GM21717 (cell line): Measurements from ENCODE around the gene SETD4.

ENCODE experiments used
- ATAC-seq: cut with Tn5 transposase; IDR thresholded peaks from one replicate; pipeline ENCODE4 v1.9.1; 2021; ENCODE audit warnings: mild to moderate bottlenecking, moderate library complexity; ENCODE audit not compliant: unreplicated experiment

Gene SETD4

DNA sequence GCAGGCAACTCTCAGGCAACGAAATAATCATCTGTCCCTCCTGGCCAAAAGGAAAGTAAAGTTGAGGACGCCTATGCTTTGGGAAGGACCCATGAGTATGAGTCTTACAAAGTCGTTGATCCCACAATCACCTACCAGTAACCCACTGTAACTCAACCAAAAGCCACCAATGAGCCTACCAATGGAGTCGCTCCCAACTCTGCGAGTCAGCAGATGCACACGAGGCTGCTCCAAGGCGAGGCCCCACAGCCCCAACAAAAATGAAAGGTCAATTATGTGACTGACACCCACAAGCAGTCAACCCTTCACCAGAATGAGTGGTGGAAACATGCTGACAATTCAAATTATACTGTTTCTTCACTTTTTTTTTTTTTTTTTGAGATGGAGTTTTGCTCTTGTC, 12.0 kb downstream of the SETD4 start:
- no peak for ATAC-seq

DNA sequence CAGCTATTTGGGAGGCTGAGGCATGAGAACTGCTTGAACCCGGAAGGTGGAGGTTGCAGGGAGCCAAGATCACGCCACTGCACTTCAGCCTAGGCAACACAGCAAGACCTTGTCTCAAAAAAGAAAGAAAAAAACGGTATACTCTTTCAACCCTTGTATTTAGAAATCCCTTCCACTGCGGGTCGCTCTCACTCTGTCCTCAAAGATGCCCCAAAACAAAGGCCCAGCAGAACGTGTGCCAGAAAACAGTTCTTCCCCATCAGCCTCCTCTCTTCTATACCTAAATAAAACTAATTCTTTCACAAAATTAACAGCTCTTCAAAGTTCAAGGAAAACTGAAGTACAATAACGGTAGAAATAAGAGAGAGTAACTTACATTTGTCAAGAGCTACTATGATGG, 13.2 kb downstream of the SETD4 start:
- no peak for ATAC-seq

DNA sequence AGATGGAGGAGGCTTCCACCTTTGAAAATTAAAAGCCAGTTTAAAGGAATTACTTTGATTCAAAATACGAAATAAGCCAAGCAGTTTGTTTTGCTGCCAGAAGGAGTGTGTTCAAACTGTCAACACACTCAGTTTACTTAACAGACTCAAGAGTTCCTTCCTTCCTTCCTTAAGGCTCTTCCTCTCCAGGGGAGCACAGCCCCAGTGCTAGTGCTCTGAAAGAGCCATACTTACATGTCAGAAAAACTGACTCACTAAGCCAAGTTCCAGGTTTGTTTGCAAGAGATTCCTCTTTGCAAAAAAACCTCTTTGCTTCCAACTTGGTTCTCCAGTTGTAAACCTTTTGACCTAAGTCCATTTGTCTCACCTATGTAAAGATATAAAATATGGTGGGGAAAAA, 14.3 kb downstream of the SETD4 start:
- no peak for ATAC-seq

DNA sequence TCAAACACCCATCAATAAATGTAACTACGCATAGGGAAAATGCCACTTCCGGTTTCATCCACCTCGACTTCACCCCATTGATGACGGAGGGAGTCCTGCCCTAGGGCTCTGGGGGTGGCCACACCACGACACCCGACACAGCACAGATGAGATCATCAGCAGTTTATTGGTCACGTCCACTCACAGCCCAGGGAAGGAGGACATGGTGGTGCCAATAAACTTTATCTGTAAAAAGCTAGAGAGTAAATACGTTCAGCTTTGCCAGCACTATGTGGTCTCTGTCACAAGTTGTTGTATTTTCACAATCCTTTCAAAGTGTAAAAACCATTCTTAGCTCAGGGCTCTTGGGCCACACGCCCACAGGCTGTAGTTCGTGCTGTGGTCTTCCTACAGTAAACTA, 16.3 kb downstream of the SETD4 start:
- ATAC-seq = no peak

DNA sequence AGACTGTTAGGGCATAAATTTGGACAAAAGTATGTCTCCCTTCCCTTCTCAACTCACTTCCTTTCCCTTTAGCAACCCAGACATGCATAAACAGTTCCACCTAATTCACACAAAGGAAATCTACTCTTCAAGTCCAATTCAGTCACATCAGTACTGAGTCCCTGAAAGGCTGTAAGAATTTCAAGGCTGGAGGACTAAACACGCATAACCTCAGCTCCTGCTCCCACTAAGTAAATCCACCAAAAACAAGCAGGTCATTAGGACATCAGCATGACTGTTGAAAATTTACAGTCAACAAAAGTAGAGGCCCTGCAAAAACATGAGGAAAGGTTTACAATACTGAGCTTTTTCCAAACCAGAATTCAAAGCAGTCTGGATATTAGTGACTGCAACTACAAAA, 18.4 kb downstream of the SETD4 start:
- no peak for ATAC-seq

DNA sequence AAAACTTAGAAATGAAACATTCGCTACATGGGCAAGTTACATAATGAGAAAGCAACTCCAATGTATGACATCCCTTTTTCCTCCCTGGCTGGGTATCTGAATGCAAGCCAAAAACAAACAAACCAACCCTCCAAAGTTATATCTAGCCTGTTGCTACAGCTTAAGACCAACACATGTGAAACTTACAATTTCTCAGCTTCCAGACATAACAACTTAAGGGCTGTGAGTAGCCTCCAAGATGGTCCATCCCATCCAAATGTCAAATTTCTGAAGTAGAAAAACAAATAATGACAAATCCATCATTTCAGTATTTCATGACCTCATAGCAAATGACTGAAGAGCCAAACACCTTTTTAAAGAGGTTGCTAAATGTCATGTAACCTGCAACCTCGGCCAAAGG, 19.9 kb downstream of the SETD4 start:
- ATAC-seq = no peak

DNA sequence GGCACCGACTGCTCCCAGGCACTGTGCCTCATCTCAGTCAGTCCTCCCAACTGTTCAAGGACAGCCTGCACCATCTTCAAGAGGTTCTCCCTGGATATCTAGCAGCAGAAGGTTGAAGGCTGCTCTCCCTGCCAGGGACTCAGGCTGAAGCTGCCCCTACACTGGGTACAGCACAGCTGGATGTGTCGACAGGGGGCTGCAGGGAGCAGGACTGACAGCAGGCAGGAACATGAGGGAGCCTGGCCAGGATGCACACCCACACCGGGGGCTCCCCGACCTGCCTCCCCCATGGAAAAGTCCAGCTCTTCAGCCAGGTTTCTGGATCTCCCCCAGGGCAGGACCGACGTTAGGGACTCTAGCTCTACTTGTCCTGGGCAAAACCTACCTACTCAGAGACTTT, 20.5 kb downstream of the SETD4 start:
- ATAC-seq = no peak

DNA sequence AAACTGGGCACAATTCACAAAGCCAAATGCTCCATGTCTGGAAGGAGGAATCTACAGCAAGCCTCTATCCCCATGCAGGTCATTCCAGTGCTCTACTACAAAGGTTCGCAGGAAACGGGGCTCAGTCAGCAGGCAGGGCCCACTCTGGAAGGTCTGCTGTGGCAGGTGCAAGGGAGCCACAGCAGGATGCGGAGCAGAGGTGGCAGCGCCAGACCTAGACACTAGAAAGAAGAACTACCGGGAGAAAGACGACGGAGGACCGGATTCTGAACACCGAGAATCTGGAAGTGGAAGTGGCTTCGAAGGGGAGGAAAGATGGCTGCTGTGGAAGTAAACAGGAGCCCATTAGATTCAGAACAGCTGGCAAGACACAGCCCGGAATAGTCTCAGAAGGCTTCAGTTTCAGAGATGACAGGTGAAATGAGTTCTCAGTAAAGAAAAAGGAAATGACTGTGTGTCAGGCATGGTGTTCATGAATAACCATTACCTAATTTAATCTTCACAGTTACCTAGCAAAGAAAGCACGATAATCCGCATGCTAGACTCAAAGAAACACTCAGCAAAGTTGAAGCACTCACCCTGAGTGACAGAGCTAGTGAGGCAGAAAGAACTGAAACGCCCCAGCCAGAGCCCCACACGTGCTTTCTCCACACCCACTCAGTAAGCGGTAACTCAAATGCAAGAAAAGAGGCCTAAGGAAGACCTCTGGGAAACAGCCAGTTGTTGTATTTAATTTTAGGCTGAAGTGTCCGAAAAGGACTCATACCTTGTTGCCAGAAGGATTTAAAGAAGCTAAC, 21.4 kb downstream of the SETD4 start:
- ATAC-seq = no peak

DNA sequence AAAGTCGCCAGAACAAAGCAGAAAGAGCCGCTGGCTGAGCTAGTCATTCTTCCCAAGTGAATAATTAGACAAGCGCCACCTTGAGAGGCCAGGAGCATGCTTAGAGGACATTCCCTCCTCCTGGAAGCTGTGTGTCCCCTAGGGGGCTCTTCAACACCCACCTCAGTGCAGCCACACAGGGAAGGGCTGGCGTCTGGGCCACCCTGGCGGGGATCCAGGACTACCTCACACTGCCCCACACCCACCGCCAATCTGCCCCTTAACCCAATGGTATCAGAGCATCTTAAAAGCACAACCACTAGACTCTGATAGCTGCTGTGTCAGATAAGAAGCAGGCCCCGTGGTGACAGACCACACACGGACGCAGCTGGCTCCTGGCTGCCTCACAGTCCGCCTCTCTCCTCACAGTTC, 24.9 kb downstream of the SETD4 start:
- no peak for ATAC-seq

DNA sequence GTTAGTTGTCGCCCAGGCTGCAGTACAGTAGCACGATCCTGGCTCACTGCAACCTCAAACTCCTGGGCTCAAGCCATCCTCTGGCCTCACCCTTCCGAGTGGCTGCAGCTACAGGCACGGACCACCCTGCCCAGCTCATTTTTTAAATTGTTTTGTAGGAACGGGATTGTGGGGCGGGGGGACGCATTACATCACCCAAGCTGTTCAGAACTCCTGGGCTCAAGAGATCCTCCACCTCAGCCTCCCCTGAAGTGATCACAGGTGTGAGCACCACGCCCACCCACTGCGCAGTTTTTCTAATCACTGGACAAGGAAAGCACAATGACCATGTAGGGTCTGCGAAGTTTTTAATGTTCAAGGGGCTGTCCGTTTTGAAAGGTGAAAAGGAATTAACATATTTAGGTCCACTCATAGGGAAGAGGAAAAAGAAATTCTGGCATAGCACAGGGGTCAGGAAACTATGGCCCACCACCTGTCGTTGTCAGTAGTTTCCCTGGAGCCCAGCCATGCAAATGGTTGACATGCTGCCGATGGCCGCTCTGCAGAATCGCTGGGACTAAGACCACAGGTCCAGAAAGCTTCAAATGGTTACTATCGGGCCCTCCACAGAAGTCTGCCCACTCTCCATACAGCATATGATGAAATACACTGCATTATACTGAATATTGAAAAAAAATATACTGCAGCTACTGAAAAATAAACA, 26.0 kb downstream of the SETD4 start:
- no peak for ATAC-seq

DNA sequence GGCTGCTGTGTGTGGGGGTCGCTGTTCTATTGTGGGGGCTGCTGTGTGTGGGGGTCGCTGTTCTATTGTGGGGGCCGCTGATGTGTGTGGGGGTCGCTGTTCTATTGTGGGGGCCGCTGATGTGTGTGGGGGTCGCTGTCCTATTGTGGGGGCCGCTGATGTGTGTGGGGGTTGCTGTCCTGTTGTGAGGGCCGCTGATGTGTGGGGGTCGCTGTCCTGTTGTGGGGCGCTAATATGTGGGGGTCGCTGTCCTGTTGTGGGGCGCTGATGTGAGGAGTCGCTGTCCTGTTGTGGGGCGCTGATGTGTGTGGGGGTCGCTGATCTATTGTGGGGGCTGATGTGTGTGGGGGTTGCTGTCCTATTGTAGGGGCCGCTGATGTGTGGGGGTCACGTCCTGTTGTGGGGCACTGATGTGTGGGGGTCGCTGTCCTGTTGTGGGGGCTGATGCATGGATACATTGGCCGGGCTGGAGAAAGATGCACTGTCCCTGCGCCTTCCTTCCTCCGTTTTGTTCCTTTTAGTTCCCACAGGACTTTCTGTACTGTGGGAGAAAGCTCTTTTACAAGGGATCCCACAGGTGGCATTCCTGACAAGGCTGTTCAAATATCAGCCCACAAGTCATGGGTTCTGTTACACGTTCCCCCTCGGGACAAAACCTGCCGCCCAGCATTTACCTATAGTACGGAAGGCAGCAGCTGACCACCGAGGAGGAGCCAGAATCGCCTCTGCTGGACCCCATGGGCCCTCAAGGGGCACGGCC, 27.5 kb downstream of the SETD4 start:
- no peak for ATAC-seq

DNA sequence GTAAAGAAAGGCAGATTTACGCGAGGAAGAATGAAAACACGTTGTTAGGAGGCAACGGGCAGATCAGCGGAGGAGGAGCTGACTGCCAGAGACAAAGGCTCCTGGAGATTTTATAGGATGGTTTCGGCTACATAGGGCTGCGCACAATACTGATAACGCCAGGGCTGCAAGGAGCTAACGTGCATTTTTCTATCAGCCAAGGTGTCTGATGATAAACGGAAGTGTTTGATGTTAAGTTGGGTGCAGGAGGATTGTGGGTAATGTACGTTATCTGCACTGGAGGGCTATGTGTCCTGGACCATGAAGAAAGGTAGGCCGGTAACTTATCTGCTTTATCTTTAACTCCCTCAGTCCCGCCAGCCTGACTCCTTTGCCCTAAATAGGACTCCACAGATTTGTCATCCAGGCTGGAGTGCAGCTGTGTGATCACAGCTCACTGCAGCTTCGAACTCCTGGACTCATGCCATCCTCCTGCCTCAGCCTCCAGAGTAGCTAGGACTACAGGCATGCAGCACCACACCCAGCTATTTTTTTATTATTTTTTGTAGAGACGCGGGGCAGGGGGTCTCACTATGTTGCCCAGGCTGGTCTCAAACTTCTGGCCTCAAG, 29.6 kb downstream of the SETD4 start:
- ATAC-seq = no peak

DNA sequence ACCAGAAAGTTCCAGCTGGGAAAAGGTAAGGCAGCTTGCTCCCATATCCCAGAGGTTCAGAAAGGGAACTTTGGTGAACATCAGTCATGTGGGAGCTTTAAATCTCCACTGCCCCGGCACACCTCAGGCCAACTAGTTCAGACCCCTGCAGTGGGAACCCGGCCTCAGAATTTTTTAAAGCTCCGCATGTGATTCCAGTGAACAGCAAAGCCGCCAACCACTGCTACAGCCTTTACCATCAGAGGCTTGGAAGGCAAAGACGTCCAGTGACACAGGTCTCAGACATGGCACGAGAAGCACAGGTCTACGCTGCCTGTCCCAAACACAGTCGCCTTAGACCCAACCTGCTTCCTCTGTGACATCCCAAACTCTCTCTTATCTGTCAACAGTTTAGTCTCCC, 31.0 kb downstream of the SETD4 start:
- no peak for ATAC-seq

DNA sequence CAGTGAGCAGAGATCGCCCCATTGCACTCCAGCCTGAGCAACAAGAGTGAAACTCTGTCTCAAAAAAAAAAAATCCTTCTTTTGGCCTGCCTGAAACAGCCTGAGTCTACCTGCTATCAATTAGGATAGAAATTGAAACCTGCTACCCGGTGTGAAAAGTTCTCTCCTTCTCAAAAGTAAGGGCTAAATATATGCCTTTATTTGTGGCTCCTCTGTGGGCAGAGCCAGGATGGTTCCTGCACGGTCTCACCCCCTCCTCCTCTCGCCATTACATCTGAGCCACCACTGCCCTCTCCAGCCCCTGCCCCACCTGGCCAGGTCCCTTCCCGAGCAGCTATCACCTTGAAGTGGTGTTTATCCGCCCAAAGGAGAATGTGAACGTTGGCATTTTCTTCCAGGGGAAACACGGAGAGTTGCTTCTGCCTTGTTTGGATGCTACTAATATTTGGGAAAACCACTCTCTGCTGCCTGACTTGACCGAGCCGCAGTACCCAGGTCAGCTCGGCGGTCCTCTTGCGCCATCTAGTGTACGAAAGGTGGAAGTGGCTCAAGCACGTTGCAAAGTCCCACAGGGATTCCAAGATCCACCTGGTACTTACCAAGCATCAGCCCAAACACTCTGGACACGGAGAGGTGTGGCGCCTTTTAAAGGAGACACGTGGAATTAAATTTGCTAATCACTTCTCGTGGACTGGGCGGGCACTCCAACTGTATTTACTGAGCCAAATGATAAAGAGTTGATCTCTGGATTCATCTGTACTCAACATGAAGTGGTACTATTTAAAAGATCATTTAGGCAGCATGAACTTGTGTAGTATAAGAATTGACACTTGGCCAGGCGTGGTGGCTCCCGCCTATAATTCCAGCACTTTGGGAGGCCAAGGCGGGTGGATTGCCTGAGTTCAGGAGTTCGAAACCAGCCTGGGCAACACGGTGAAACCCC, 31.9 kb downstream of the SETD4 start:
- no peak for ATAC-seq

DNA sequence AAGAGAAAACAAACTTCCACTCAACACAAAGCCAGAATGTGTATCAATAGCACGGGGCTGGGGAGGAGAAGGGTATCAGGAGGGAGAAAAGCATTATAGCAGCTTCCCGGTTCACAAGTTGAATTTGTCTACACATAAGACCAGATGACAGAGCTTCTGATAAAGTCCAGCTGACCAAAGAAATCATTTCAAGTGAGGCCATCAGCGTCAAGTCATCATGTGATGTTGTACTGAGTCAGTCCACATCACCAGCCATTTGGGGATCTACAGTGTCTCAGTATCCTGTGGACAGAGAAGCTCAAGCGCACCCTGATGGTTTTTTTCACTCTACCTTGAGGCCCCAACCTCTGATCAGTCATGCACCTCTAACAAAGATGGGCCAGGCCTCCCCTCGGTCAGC, 33.0 kb downstream of the SETD4 start:
- no peak for ATAC-seq

DNA sequence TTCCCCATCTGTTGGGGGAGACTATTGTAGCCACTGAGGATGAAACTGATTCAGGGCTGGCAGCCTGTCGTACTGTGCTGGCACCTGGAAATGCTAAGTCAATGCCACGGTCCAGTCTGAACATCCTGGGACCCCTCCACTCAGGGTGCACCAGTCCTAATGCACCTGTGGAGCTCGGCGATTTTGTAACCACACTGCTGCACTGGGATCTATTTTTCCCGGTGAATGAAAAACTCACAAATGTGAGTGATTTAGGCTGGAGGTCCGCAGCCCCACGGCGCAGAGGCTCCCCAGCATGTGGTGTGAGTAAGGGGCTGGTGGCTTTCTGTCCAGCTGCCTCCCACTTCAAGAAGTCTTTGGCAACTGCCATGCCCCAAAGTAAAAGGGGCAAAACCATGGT, 35.5 kb downstream of the SETD4 start:
- ATAC-seq = no peak

DNA sequence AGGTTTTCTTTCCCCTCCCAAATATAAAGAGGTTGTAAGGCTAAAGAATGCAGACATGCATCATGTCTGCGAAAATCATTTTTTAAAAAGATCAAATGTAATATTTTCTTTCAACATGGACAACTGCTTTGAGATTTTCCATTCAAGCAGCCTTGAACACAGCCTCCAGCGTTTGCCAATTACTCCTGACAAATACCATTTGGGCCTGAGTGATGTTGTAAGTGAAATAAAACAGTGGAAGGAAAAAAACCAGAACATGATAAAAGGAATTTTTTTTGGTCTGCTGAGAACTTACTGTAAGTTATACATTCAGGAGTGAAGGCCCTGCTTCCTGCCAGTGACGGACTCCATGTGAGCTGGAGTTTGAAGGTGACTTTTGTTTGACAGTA, 37.2 kb downstream of the SETD4 start:
- ATAC-seq = no peak

DNA sequence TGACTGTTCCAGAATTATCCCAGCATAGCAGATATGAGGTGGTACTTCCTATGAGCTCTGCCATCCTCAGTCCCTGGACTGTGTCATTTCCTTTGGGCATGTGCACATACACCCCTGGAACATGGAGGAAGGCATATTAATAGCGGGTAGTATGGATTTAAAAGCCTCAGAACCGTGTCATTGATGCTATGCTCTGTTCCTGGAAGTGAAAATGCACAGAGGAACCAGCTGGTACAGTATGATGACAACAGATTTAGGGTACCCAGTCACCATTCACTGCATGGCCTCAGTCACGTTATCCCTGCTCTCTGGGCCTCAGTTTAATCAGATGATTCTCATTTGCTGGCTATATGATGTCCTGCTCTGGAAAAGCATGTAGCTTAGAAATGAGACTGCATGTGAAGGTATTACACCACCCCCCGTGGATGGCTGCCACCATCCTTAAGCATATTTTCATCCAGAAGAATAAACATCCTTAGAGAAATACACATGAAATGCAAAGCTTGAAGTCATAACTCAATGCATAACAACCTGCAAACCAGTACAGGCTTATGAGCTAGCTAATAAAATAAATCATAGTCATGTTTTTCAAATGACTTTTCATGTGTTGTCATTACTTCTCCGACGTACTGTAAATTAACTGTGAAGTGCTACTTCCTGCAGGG, 37.8 kb downstream of the SETD4 start:
- no peak for ATAC-seq

DNA sequence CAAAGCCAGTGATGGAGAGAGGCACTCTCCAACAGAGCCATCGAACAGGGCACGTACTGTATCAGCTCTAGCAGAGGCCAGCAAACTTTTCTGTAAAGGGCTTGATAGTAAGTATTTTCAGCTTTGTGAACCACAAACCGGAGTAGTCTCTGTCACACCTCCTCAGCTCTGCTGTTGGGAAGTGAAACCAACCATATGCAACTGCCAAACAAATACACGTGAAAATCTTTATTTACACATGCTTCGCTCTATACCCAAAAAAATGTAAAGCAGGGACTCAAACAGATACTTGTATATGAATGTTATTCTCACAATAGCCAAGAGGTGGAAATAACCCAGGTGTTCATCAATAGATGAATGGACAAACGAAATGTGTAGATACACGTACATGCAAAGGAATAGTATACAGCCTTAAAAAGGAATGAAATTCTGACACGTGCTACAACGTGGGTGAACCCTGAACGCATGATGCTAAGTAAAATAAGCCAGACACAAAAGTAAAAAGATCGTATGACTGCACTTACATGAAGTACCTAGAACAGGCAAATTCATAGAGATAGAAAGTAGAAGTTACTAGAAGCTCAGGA, 39.0 kb downstream of the SETD4 start:
- ATAC-seq = peak; percentile 72
